Stimulated activated naive CD8-positive, alpha-beta T cell treated with anti-CD3 and anti-CD28 coated beads, Interleukin-15, Interleukin-2, amounts not matched to agents 100 ng/mL and 50 ng/mL, for 24 hours (primary cell): ENCODE data around the gene SPATA46.
"Not testable (repeated sequence)": the region's sequence is repeated elsewhere in the genome, so short reads cannot be mapped to it uniquely, and the experiment has no call there.

ENCODE experiments used
- H3K27ac Mint-ChIP-seq: one replicate; pipeline ENCODE4 v1.8.0; 2021; ENCODE audit warnings: mild to moderate bottlenecking, mixed read lengths
- H3K27me3 Mint-ChIP-seq: one replicate; pipeline ENCODE4 v1.8.0; 2021; ENCODE audit warnings: mixed read lengths
- H3K36me3 Mint-ChIP-seq: one replicate; pipeline ENCODE4 v1.8.0; 2021; ENCODE audit warnings: low read depth, mixed read lengths
- H3K4me1 Mint-ChIP-seq: one replicate; pipeline ENCODE4 v1.8.0; 2021; ENCODE audit warnings: low read depth, mixed read lengths
- H3K4me3 Mint-ChIP-seq: one replicate; pipeline ENCODE4 v1.8.0; 2021; ENCODE audit warnings: mild to moderate bottlenecking, mixed read lengths
- H3K9me3 Mint-ChIP-seq: one replicate; pipeline ENCODE4 v1.8.0; 2021; ENCODE audit warnings: mixed read lengths

Gene SPATA46, protein sequence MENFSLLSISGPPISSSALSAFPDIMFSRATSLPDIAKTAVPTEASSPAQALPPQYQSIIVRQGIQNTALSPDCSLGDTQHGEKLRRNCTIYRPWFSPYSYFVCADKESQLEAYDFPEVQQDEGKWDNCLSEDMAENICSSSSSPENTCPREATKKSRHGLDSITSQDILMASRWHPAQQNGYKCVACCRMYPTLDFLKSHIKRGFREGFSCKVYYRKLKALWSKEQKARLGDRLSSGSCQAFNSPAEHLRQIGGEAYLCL

DNA sequence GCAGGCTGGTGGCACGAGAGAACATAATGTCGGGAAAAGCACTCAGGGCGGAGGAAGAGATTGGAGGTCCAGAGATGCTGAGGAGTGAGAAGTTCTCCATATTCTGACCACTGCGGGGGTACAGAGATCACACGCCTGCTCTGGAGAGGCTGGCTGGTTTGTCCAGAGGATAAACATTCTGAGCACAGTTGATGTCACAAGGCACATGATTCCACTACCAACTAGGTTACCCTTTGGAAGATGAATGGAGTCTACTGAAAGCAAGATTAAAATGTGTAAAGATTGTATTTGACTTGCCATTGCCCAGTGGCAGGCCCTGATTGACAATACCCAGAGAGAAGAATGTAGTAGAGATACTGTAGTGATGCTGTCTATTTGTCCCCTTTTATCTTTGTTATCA lies at the start of gene SPATA46:
TSS of gene SPATA46 (minus strand) at position 164 of the 400 bp plus-strand sequence. CDS start at position 100, 64 bp downstream.
- Mint-ChIP-seq H3K9me3 (no peaks in the 10 kb centered on the region), H3K27me3 (no peaks in the 10 kb centered on the region), H3K36me3 (no peaks in the 10 kb centered on the region), H3K27ac (no peak within 1 kb of the TSS), H3K4me3 (no peak within 1 kb of the TSS), H3K4me1 (no peaks in the 10 kb centered on the region)

DNA sequence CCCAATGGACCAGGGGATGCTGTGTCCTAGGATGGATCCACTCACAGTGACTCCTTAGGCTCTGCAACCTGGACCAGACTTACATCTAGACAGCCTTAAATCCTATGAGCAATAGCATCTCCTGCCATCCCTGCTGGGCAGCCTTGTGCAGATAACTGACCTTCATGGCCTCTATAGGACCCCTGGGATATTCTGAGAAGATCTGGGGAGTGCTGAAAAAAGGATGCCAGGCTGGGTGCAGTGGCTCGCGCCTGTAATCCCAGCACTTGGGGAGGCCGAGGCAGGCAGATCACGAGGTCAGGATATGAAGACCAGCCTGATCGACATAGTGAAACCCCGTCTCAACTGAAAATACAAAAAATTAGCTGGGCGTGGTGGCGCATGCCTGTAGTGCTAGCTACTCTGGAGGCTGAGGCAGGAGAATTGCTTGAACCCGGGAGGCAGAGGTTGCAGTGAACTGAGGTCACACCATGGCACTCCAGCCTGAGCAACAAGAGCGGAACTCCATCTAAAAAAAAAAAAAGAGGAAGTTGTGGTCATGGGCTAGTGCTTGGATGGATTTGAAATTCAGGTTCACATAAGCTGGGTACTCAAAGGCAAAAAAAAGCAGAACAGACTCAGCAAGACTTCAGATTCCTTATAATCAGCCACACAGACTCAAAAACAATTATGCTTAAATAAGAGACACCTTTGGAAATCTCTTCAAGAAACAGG lies 46.2 kb upstream of the SPATA46 start:
- Mint-ChIP-seq H3K27ac (no peak overlapping the region), H3K4me3 (peak overlapping the region; percentile 11), H3K27me3 (peaks cover 20% of the 10 kb centered on the region), H3K4me1 (peaks cover 4% of the 10 kb centered on the region), H3K9me3 (peaks cover 7% of the 10 kb centered on the region), H3K36me3 (no peaks in the 10 kb centered on the region)

DNA sequence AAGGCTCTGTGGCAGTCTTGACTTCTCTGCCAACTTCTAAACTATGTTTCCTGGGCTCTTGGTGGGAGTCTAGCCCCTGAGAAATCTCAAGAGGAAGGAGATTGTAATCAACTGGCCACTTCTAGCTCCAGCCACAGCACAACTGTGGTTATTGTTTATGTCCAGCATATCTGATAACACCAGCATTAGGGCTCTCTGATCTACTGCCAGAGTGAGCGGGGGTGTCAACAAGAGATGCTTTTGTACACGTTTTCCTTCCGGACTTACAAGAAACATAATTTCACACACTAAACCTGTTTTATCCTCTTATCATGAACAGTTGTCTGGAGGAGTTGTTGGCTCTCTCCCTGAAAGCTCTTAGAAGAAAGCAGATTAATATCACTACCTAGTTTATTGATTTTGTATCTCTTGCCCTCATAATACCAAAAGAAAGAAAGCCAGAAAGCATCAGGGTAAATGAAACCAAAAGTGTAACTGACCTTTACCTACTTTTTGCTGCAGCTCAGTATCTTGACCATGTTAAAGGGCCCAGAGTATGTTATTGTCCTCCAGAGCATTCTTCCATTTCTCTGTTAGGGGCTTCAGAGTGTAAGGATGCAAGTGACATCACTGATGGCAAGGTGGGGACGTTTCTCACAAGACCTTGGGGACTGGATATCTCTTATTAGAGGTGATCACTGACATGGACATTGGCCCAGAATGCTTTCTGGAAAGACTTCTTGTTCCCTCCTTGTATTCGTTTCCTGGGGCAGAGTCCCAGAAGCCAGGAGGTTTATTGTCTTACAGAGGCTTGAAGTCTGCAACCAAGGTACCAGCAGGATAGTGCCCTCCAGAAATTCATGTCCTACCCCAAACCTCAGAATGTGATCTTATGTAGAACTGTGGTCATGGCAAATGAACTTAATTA lies 44.9 kb upstream of the SPATA46 start:
- no peak overlapping the region for H3K4me3 Mint-ChIP-seq
- no peaks in the 10 kb centered on the region for H3K36me3 Mint-ChIP-seq
- H3K27me3 Mint-ChIP-seq, result peaks cover 20% of the 10 kb centered on the region
- peaks cover 7% of the 10 kb centered on the region for H3K9me3 Mint-ChIP-seq
- H3K27ac Mint-ChIP-seq, result peak overlapping the region; percentile 4
- peaks cover 4% of the 10 kb centered on the region for H3K4me1 Mint-ChIP-seq

DNA sequence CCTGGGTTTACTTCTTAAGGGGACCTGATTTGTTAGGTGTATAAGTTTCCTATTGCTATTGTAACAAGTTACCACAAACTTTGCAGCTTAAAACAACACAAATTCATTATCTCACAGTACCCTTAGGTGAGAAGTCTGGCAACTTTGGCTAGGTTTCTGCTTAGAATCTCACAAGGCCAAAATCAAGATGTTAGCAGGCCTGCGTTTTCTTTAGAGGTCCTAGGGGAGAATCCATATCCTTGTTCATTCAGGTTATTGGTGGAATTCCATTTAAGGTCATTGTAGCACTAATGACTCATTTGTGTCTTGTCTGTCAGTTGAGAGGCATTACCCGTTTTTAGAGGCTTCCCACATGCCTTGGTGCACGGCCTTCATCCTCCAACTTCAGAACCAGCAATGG lies 43.5 kb upstream of the SPATA46 start:
- Mint-ChIP-seq H3K4me1 (peaks cover 4% of the 10 kb centered on the region), H3K4me3 (no peak overlapping the region), H3K9me3 (peaks cover 4% of the 10 kb centered on the region), H3K27me3 (peaks cover 25% of the 10 kb centered on the region), H3K36me3 (no peaks in the 10 kb centered on the region), H3K27ac (no peak overlapping the region)

DNA sequence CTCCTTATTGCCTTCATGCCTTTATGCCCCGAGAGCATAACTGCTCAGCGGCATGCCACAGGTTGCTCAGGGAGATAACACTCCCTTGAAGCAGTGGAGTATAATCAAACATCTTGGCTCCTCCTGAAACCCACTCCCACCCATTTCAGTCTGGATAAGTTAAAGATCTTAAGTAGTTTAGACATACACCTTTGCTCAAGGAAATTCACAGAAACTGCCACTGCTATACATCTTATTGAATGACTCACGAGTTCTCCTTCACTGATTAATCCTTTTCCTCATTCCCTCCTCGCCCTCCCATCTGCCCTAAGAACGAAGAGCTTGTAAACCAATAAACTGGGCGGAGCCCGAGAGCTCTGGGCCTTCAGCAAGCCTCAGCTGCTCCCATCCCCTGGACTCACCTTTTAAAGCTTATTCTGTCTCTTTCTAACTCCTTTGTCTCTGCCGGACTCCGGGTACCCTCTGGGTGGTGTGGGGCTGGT lies 42.8 kb upstream of the SPATA46 start:
- not testable (repeated sequence) for H3K36me3 Mint-ChIP-seq, H3K27ac Mint-ChIP-seq, H3K4me1 Mint-ChIP-seq, H3K4me3 Mint-ChIP-seq, H3K9me3 Mint-ChIP-seq
- H3K27me3 Mint-ChIP-seq, result peaks cover 25% of the 10 kb centered on the region

DNA sequence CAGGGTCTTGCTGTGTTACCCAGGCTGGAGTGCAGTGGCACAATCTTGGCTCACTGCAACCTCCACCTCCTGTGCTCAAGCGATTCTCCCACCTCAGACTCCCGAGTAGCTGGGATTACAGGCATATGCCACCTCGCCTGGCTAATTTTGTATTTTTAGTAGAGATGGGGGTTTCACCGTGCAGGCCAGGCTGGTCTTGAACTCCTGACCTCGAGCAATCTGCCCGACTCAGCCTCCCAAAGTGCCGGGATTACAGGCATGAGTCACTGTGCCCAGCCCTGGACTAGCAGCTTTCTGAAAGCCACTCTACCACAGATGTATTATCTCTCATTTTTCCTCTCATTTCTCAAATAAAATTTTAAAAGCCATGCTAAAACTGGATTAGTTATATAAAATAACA lies 41.9 kb upstream of the SPATA46 start:
- H3K36me3 Mint-ChIP-seq, H3K4me1 Mint-ChIP-seq, H3K27ac Mint-ChIP-seq, H3K9me3 Mint-ChIP-seq, H3K4me3 Mint-ChIP-seq: not testable (repeated sequence)
- peaks cover 25% of the 10 kb centered on the region for H3K27me3 Mint-ChIP-seq

DNA sequence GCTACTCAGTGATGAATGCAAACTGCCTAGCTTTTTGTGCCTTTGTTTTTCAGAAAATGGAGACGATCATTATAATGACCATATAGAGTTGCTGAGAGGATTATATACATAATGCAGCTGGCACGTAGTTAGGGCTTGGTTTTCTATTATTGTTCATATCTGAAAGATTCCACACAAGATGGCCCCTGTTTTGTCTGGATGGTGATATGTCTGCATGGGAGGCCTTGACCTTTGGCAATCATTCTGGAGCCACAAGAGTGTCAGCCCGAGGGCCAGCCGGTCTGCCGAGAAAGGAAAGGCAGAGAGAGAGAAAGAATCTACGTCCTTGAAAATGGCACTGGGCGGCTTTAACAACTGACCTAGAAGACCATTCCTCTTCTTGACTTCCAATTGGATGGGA lies 41.0 kb upstream of the SPATA46 start:
- no peaks in the 10 kb centered on the region for H3K4me1 Mint-ChIP-seq
- no peaks in the 10 kb centered on the region for H3K36me3 Mint-ChIP-seq
- H3K27me3 Mint-ChIP-seq, result peaks cover 28% of the 10 kb centered on the region
- no peak overlapping the region for H3K27ac Mint-ChIP-seq
- no peaks in the 10 kb centered on the region for H3K9me3 Mint-ChIP-seq
- H3K4me3 Mint-ChIP-seq, result no peak overlapping the region

DNA sequence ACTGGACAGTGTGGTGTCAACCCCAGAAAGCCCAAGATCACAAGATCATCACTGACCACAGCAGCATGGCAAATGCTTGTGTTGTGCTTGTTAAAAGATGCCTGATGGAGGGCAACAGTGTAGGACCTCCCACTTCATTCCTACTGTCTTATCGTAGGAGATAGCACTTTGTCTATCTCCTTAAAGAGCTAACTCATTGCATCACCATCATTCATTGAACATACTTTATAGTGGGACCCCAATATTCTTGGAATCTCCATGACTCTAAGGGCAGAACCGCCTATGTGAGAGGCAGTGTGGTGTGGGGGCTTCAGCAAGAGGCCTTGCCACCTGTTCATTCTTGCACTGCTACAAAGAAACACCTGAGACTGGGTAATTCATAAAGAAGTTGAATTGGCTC lies 40.3 kb upstream of the SPATA46 start:
- Mint-ChIP-seq H3K4me1 (no peaks in the 10 kb centered on the region), H3K9me3 (no peaks in the 10 kb centered on the region), H3K27ac (no peak overlapping the region), H3K36me3 (no peaks in the 10 kb centered on the region), H3K4me3 (no peak overlapping the region), H3K27me3 (peaks cover 32% of the 10 kb centered on the region)

DNA sequence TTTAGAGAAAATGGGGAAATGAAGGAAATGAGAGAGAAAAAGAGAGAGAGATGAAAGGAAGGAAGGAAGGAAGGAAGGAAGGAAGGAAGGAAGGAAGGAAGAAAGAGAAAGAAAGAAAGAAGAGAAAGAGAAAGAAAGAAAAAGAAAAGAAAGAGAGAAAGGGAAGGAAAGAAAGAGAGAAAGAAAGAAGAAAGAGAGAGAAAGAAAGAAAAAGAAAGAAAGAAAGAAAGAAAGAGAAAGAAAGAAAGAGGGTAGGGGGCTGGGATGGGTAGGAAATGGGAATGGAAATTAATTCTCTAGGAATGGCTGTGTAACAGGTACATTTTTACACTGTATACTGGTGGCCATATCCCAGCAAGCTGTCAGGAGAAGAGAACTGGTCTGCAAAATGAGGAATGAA lies 39.6 kb upstream of the SPATA46 start:
- Mint-ChIP-seq H3K9me3 (no peaks in the 10 kb centered on the region), H3K4me1 (no peaks in the 10 kb centered on the region), H3K4me3 (no peak overlapping the region), H3K27me3 (peaks cover 31% of the 10 kb centered on the region), H3K36me3 (no peaks in the 10 kb centered on the region), H3K27ac (no peak overlapping the region)

DNA sequence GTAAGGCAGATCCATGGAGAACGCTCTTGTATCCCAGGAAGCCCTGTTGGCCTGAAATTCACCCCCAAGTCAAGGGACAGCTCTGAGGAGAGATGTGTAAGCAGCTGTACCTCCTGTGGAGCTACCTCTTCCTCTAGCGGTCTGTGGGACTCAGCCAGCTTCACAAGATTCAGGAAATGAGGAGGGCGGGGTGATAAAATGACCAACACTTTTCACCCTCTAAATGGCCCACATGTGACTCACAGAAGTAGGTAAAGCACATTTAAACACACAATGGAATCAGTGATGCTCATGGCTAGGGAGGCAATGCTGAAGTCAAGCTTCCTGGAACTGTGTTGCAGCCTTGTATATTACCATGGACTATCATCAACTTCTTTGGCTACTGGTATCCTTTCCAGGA lies 35.3 kb upstream of the SPATA46 start, which contains the start of gene SH2D1B:
TSS of gene SH2D1B (minus strand) at position 135 of the 400 bp plus-strand sequence. CDS start at position 15, 120 bp downstream.
- Mint-ChIP-seq H3K4me1 (no peaks in the 10 kb centered on the region), H3K9me3 (no peaks in the 10 kb centered on the region), H3K4me3 (peak within 1 kb of the TSS; percentile 58), H3K27ac (no peak within 1 kb of the TSS), H3K36me3 (no peaks in the 10 kb centered on the region), H3K27me3 (peaks cover 39% of the 10 kb centered on the region)

DNA sequence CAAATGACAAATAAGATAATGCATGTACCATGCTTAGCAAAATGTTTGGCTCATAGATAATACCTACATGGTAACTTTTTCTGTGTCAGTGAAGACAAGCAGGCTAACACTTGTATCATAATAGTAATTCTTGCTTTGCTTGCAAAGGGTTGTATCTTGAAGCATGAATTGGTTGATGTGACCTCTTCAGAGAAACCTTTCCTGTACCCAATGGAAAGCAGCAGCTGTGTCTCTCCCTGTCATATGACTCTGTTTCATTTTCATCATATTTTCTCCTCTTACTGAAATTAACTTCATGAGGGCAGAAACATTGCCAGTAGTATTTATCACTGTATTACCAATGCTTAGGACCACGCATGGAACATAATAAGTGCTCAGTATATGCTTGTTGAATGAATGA lies 30.9 kb upstream of the SPATA46 start:
- peaks cover 25% of the 10 kb centered on the region for H3K27me3 Mint-ChIP-seq
- H3K27ac Mint-ChIP-seq, result no peak overlapping the region
- H3K9me3 Mint-ChIP-seq, result no peaks in the 10 kb centered on the region
- H3K4me1 Mint-ChIP-seq, result no peaks in the 10 kb centered on the region
- H3K4me3 Mint-ChIP-seq, result no peak overlapping the region
- no peaks in the 10 kb centered on the region for H3K36me3 Mint-ChIP-seq

DNA sequence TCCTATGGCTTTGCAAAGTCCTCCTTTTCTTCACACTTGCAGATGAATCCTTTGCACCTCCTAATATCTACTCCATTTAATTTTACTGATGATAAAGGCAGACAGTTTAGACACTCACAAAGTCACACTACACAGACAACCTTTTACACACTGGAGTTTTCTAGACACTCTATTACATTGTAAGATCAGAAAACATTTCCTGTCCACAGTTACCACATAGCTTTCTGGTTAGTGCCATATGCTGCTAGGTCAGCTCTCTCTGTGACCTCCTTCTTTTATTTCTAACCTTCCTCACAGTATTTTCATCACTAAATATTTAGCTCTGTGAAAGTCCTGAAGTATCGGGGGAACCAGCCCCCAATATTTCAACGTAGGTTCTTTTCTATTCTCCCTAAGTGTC lies 30.2 kb upstream of the SPATA46 start:
- no peaks in the 10 kb centered on the region for H3K36me3 Mint-ChIP-seq
- no peak overlapping the region for H3K27ac Mint-ChIP-seq
- H3K4me3 Mint-ChIP-seq, result no peak overlapping the region
- H3K9me3 Mint-ChIP-seq, result no peaks in the 10 kb centered on the region
- no peaks in the 10 kb centered on the region for H3K4me1 Mint-ChIP-seq
- peaks cover 25% of the 10 kb centered on the region for H3K27me3 Mint-ChIP-seq

DNA sequence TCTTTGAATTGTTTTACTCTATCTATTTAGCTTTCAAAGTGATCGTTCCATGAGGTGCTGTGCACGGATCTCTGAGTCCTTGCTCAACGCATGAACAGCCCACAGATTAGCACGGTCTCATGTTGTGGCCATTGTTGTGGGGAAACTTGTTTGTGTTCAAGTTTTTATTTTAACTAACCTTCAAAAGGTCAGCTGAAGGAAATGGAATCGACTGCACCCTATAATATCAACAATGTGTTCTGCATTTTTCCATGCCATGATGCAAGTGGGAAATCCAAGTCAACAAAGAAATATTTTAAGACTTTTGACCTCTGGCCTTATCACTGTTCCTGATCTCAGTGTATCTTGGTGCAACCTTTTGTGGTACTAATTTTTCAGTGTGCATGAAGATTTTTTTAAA lies 29.1 kb upstream of the SPATA46 start:
- no peak overlapping the region for H3K27ac Mint-ChIP-seq
- H3K4me1 Mint-ChIP-seq, result no peaks in the 10 kb centered on the region
- no peak overlapping the region for H3K4me3 Mint-ChIP-seq
- no peaks in the 10 kb centered on the region for H3K36me3 Mint-ChIP-seq
- H3K27me3 Mint-ChIP-seq, result peaks cover 23% of the 10 kb centered on the region
- no peaks in the 10 kb centered on the region for H3K9me3 Mint-ChIP-seq

DNA sequence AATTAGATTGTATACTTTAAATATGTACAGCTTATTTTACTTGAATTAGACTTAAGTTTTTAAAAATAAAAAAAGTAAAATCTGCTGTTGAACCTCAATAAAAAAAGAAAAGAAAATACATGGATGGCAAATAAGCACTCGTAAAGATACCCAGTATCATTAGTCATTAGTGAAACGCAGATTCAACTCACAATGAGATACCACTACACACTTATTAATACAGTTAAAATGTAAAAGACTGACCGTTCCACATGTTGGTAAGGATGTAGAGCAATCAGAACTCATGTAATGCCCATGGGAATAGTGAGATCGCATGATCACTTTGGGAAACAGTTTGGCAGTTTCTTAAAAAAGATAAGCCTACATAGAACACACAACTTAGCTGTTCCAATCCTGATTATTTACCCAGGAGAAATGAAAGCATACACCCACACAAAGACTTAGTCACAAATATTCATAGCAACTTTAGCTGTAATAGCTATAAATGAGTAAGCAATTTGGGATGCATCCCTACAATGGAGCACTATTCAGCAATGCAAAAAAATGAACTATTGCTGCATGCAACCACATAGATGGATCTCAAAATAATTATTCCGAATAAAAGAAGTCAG lies 28.0 kb upstream of the SPATA46 start:
- no peak overlapping the region for H3K27ac Mint-ChIP-seq
- no peak overlapping the region for H3K4me3 Mint-ChIP-seq
- peaks cover 23% of the 10 kb centered on the region for H3K27me3 Mint-ChIP-seq
- H3K36me3 Mint-ChIP-seq, result no peaks in the 10 kb centered on the region
- H3K4me1 Mint-ChIP-seq, result peaks cover under 1% of the 10 kb centered on the region
- no peaks in the 10 kb centered on the region for H3K9me3 Mint-ChIP-seq
